Muscle layer of colon (tissue), 2 donors: Measurements from ENCODE around the gene FBXO11.

Source experiments
- H3K27ac ChIP-seq: one replicate; pipeline ENCODE4 v1.7.0; 2013; ENCODE audit warnings: low read depth, mild to moderate bottlenecking, low read length, moderate library complexity
- H3K27me3 ChIP-seq, 2 donors: one replicate each; pipeline ENCODE4 v1.7.0; 2013; ENCODE audit warnings: low read length in 2 of 2, mild to moderate bottlenecking in 2 of 2; ENCODE audit not compliant: insufficient read depth in 2 of 2, control insufficient read depth in 1 of 2
- H3K36me3 ChIP-seq: one replicate; pipeline ENCODE4 v1.7.0; 2013; ENCODE audit warnings: mild to moderate bottlenecking, low read length; ENCODE audit not compliant: insufficient read depth
- H3K4me1 ChIP-seq: one replicate; pipeline ENCODE4 v1.7.0; 2013; ENCODE audit warnings: mild to moderate bottlenecking, low read length; ENCODE audit not compliant: insufficient read depth
- H3K4me3 ChIP-seq, 2 donors: one replicate each; pipeline ENCODE4 v1.7.0; 2013; ENCODE audit warnings: low read length in 2 of 2, low read depth in 1 of 2, mild to moderate bottlenecking in 1 of 2, moderate library complexity in 1 of 2
- H3K9ac ChIP-seq: one replicate; pipeline ENCODE4 v1.7.0; 2013; ENCODE audit warnings: low read length
- H3K9me3 ChIP-seq: one replicate; pipeline ENCODE4 v1.7.0; 2013; ENCODE audit warnings: mild to moderate bottlenecking, low read length
- donor health status: abdominal sarcoma.
- donor health status: Adenocarcinoma of cecum.

The FBXO11 gene

GRCh38 chr2:47803363-47803762, 102.9 kb downstream of the FBXO11 start:
- Histone ChIP-seq H3K27ac (no peak overlapping the region), H3K9me3 (no peaks in the 10 kb centered on the region), H3K36me3 (peaks cover 93% of the 10 kb centered on the region), H3K9ac (no peak overlapping the region), H3K27me3 (no peaks in the 10 kb centered on the region), H3K4me3 (no peak overlapping the region), H3K4me1 (no peaks in the 10 kb centered on the region)

- Histone ChIP-seq H3K27ac (no peak overlapping the region), H3K36me3 (peaks cover 85% of the 10 kb centered on the region), H3K4me1 (no peaks in the 10 kb centered on the region)
These were observed 105.2 kb downstream of the FBXO11 start for GRCh38 chr2:47801118-47801517.

GRCh38 chr2:47799031-47799609, 107.2 kb downstream of the FBXO11 start:
- no peaks in the 10 kb centered on the region for H3K4me1 ChIP-seq
- H3K27ac ChIP-seq, result no peak overlapping the region
- no peak overlapping the region for H3K4me3 ChIP-seq
- no peaks in the 10 kb centered on the region for H3K9me3 ChIP-seq
- no peak overlapping the region for H3K9ac ChIP-seq
- H3K27me3 ChIP-seq, result no peaks in the 10 kb centered on the region
- peaks cover 75% of the 10 kb centered on the region for H3K36me3 ChIP-seq

More at GRCh38 chr2:47801118-47801517, 105.2 kb downstream of the FBXO11 start:
- no peaks in the 10 kb centered on the region for H3K9me3 ChIP-seq
- H3K27me3 ChIP-seq, result no peaks in the 10 kb centered on the region
- H3K4me3 ChIP-seq, result no peak overlapping the region
- H3K9ac ChIP-seq, result no peak overlapping the region

- Histone ChIP-seq H3K9me3 (no peaks in the 10 kb centered on the region), H3K36me3 (peaks cover 70% of the 10 kb centered on the region), H3K4me3 (no peak overlapping the region)
These were observed 107.7 kb downstream of the FBXO11 start for GRCh38 chr2:47798631-47799030.

GRCh38 chr2:47796090-47796697, 110.1 kb downstream of the FBXO11 start:
- Histone ChIP-seq H3K36me3 (peaks cover 46% of the 10 kb centered on the region), H3K9ac (no peak overlapping the region), H3K27me3 (no peaks in the 10 kb centered on the region)

More at GRCh38 chr2:47798631-47799030, 107.7 kb downstream of the FBXO11 start:
- no peak overlapping the region for H3K27ac ChIP-seq
- H3K4me1 ChIP-seq, result no peaks in the 10 kb centered on the region
- no peaks in the 10 kb centered on the region for H3K27me3 ChIP-seq
- H3K9ac ChIP-seq, result no peak overlapping the region

GRCh38 chr2:47785986-47786385, 120.3 kb downstream of the FBXO11 start:
- peaks cover 4% of the 10 kb centered on the region for H3K4me1 ChIP-seq
- no peak overlapping the region for H3K27ac ChIP-seq
- no peaks in the 10 kb centered on the region for H3K36me3 ChIP-seq
- H3K9ac ChIP-seq, result no peak overlapping the region
- H3K27me3 ChIP-seq, result no peaks in the 10 kb centered on the region
- H3K9me3 ChIP-seq, result no peaks in the 10 kb centered on the region
- H3K4me3 ChIP-seq, result no peak overlapping the region

More at GRCh38 chr2:47796090-47796697, 110.1 kb downstream of the FBXO11 start:
- Histone ChIP-seq H3K4me3 (no peak overlapping the region), H3K4me1 (no peaks in the 10 kb centered on the region), H3K27ac (no peak overlapping the region), H3K9me3 (no peaks in the 10 kb centered on the region)

GRCh38 chr2:47784352-47784851, 121.9 kb downstream of the FBXO11 start:
- H3K4me1 ChIP-seq, result peaks cover 4% of the 10 kb centered on the region
- H3K9ac ChIP-seq, result no peak overlapping the region
- H3K27me3 ChIP-seq, result no peaks in the 10 kb centered on the region
- peak overlapping the region; percentile 54 to 61 for H3K4me3 ChIP-seq
- no peaks in the 10 kb centered on the region for H3K36me3 ChIP-seq
- peak overlapping the region; percentile 68 for H3K27ac ChIP-seq
- no peaks in the 10 kb centered on the region for H3K9me3 ChIP-seq

GRCh38 chr2:47783486-47784351, 122.6 kb downstream of the FBXO11 start:
- no peaks in the 10 kb centered on the region for H3K36me3 ChIP-seq
- H3K9ac ChIP-seq, result peak overlapping the region; percentile 53
- peak overlapping the region; percentile 93 for H3K27ac ChIP-seq
- H3K4me1 ChIP-seq, result peaks cover 4% of the 10 kb centered on the region
- H3K27me3 ChIP-seq, result no peaks in the 10 kb centered on the region
- no peaks in the 10 kb centered on the region for H3K9me3 ChIP-seq
- peak overlapping the region; percentile 78 to 92 for H3K4me3 ChIP-seq

- Histone ChIP-seq H3K4me1 (peaks cover 4% of the 10 kb centered on the region), H3K36me3 (no peaks in the 10 kb centered on the region), H3K9me3 (no peaks in the 10 kb centered on the region), H3K9ac (peak within 1 kb of the TSS; percentile 53), H3K27me3 (no peaks in the 10 kb centered on the region), H3K4me3 (peak within 1 kb of the TSS; percentile 78 to 92), H3K27ac (peak within 1 kb of the TSS; percentile 93)
These were observed 123.4 kb downstream of the FBXO11 start, which contains the start of gene MSH6 for GRCh38 chr2:47782671-47783485. MSH6 (plus strand) TSS chr2:47783145; CDS start chr2:47783234, 89 bp downstream.

- H3K27me3 ChIP-seq, result no peaks in the 10 kb centered on the region
- H3K4me3 ChIP-seq, result peak overlapping the region; percentile 64 to 76
- peaks cover 4% of the 10 kb centered on the region for H3K4me1 ChIP-seq
- H3K36me3 ChIP-seq, result no peaks in the 10 kb centered on the region
- H3K9me3 ChIP-seq, result no peaks in the 10 kb centered on the region
- H3K27ac ChIP-seq, result peak overlapping the region; percentile 93
- H3K9ac ChIP-seq, result peak overlapping the region; percentile 51
These were observed 124.0 kb downstream of the FBXO11 start for GRCh38 chr2:47782381-47782670.

GRCh38 chr2:47779426-47779790, 126.9 kb downstream of the FBXO11 start:
- Histone ChIP-seq H3K4me3 (no peak overlapping the region), H3K9ac (no peak overlapping the region), H3K36me3 (no peaks in the 10 kb centered on the region), H3K9me3 (no peaks in the 10 kb centered on the region), H3K4me1 (no peaks in the 10 kb centered on the region), H3K27me3 (no peaks in the 10 kb centered on the region), H3K27ac (no peak overlapping the region)
